Motor neuron (in vitro differentiated cells): ENCODE data around the gene RXRA. TPM values are rescaled to one million over a fixed set of nuclear protein-coding genes. Genes with fewer than 3 reads are reported as not detected.

ENCODE experiments used
- ATAC-seq, 8 experiments: fragments of 200-7000 bp; cut with Tn5 transposase; replicated peaks in 6 of 8; 2 replicates each; pipeline ENCODE4 v1.8.0; 2021; ENCODE audit warnings: mild to moderate bottlenecking in 8 of 8, moderate library complexity in 8 of 8
- H3K27ac ChIP-seq, 2 donors: fragments of 250-450 bp; sonication (Bioruptor Pico); 2 replicates each; pipeline ENCODE4 v1.9.0; 2021; ENCODE audit warnings: antibody characterized with exemption in 2 of 2, mild to moderate bottlenecking in 2 of 2, moderate library complexity in 1 of 2
- H3K4me1 ChIP-seq, 2 donors: fragments of 250-450 bp; sonication (Bioruptor Pico); replicated peaks in 1 of 2; 2 replicates each; pipeline ENCODE4 v1.6.1; 2021; ENCODE audit warnings: antibody characterized with exemption in 2 of 2, mild to moderate bottlenecking in 2 of 2, moderate library complexity in 1 of 2
- H3K4me3 ChIP-seq, 5 donors: fragments of 250-450 bp; sonication (Bioruptor Pico); 2 replicates each; pipeline ENCODE4 v1.9.0; 2021; ENCODE audit warnings: antibody characterized with exemption in 5 of 5, mild to moderate bottlenecking in 5 of 5, moderate library complexity in 4 of 5
- WGBS, 10 experiments: fragments of 450-650 bp; shearing (Covaris generic); methylation state at CpG; one replicate each; pipeline ENCODE4 v1.0.0; 2022; 5-methylcytosine and 5-hydroxymethylcytosine counted together
- in situ Hi-C, 9 experiments: fragments of 400-800 bp; cut with MboI; loops; one replicate each; pipeline ENCODE4 v1.15.0; 2021; ENCODE audit warnings: low sequenced_read_pairs in 9 of 9, low pct_unique_long_range_greater_than_20kb in 2 of 9; ENCODE audit not compliant: unreplicated experiment in 9 of 9
- total RNA-seq, 8 experiments: library from RNA; unstranded; fragments of 300-600 nt; gene quantifications; 2 replicates each; pipeline versions ENCODE4 v1.2.3 to v1.2.4, GENCODE V29; 2022

RXRA gene
- total RNA-seq, 8 experiments from 2014 or later = 10.2 to 20.7 (median 13.3) TPM

DNA sequence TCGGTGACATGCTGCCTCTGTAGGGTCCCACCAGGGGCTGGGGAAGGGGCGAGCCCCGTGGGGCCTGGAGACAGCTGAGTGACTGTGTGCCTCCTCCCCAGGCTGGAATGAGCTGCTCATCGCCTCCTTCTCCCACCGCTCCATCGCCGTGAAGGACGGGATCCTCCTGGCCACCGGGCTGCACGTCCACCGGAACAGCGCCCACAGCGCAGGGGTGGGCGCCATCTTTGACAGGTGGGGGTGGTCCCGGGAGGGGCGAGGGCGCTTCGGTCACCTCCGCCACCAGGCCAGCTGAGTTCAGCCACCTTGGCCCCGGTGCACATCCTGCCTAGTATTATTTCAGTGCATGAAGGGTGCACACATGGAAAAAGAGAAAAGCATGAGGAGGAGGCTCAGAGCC is 102.8 kb downstream of the RXRA start:
- no peak overlapping the region for H3K4me3 ChIP-seq
- in situ Hi-C loops = loop anchor here in 1 of 9 experiments (25.0 kb wide), 1 partner anchor 267 kb away; the partner anchor contains the start of gene RNU6ATAC
- ATAC-seq = no peak
- H3K4me1 ChIP-seq = peaks cover 0 to 2% of the 10 kb centered on the region in 2 donors
- WGBS, 10 experiments = 100% methylated on average over 1 of the region's 20 CpGs; no CpG with 5 or more reads in 9 of the 10 experiments
- H3K27ac ChIP-seq = no peak overlapping the region

DNA sequence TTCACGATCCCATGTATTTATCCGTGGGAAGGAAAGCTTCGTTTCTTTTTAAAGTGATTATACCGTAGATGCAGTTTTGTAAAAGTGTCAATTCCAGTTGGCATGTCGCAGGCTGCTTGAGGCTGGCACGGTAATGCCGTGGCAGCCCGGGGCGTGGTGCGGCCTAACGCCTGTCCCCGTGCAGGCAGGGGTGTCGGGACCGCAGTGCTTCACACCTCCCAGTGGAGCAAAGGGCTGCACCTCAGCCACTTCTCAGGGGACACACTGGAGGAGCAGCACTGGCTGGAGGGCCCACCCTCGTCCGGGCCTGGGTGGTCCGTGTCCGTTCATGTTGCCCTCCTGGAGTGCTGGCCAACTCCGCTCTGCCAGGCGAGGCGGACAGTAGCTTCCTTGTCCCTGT is 103.2 kb downstream of the RXRA start:
- 77 to 100% (median 100%) methylated on average over 2 to 9 of the region's 21 CpGs; no CpG with 5 or more reads in 4 of the 10 experiments for WGBS, 10 experiments
- H3K4me3 ChIP-seq = no peak overlapping the region
- in situ Hi-C loops = loop anchor here in 1 of 9 experiments (25.0 kb wide), 1 partner anchor 267 kb away; the partner anchor contains the start of gene RNU6ATAC
- H3K4me1 ChIP-seq = peaks cover under 1 to 6% of the 10 kb centered on the region in 2 donors
- no peak for ATAC-seq
- no peak overlapping the region for H3K27ac ChIP-seq

DNA sequence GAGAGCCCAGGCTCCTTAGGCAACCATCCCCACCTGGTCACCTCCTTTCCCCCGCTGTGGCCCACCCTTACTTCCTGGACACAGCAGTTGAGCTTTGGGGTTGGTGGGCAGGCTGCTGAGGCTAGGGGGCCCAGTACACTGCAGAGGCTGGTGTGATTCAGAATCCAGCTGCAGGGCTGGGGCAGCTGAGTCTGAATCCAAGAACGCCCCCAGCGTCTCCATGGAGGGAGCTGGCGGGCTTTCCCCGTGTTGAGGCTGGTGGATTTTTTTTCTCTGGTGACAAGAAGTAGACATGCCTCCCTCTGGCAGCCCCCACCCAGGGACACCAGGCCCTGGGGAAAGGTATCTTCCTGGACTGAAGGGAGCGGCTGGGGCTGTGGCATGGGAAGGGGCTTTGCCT is 104.8 kb downstream of the RXRA start:
- ATAC-seq = no peak
- Histone ChIP-seq H3K4me3 (no peak overlapping the region), H3K27ac (no peak overlapping the region), H3K4me1 (peaks cover 11 to 15% of the 10 kb centered on the region in 2 donors)
- 100% methylated on average over 2 of the region's 6 CpGs; no CpG with 5 or more reads in 9 of the 10 experiments for WGBS, 10 experiments
- in situ Hi-C loops = loop anchor here in 1 of 9 experiments (25.0 kb wide), 1 partner anchor 269 kb away; the partner anchor contains the start of gene RNU6ATAC

DNA sequence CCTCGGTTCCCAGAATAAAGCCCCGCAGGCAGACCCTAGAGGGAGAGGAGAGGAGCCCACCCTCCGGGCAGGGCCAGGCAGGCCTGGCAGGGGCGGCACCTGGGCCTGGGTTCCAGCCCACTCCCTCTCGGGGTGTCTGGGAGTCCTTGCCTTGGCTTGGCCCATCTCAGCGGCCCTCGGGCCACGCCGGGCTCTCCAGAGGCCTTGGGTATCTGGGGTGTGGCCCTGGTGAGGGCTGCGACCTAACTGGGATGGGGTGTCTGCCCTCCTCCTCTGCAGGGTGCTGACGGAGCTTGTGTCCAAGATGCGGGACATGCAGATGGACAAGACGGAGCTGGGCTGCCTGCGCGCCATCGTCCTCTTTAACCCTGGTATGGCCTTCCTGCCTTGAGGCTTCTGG is 105.4 kb downstream of the RXRA start:
- in situ Hi-C loops = loop anchor here in 1 of 9 experiments (25.0 kb wide), 1 partner anchor 269 kb away; the partner anchor contains the start of gene RNU6ATAC
- H3K27ac ChIP-seq = no peak overlapping the region
- no peak for ATAC-seq
- H3K4me3 ChIP-seq = no peak overlapping the region
- 62 to 100% (median 85%) methylated on average over 1 to 8 of the region's 16 CpGs; no CpG with 5 or more reads in 4 of the 10 experiments for WGBS, 10 experiments
- peaks cover 11 to 19% of the 10 kb centered on the region in 2 donors for H3K4me1 ChIP-seq

DNA sequence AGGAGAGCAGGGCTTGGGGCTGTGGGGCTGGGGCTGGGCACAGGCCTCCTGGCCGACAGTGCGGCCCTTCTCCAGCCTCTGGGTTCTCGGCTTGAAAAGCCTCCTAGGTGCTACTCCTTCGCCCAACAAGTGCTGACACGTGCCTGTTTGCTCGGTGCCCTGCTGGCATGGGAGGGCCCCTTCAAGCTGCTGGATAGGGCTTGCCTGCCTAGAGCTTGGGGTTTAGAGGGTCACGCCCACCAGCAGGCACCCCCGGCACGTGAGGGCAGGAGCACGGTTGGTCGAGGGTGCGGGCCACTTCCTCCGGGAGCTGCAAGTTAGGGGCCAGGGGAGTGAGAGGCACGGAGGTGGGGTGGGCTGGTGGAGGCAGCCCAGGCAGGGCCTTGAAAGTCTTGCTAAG is 106.2 kb downstream of the RXRA start:
- WGBS, 10 experiments = 87 to 100% methylated on average over 2 to 3 of the region's 14 CpGs; no CpG with 5 or more reads in 8 of the 10 experiments
- H3K27ac ChIP-seq = no peak overlapping the region
- peaks cover 20 to 27% of the 10 kb centered on the region in 2 donors for H3K4me1 ChIP-seq
- in situ Hi-C loops = loop anchor here in 1 of 9 experiments (25.0 kb wide), 1 partner anchor 270 kb away; the partner anchor contains the start of gene RNU6ATAC
- no peak overlapping the region for H3K4me3 ChIP-seq
- ATAC-seq = no peak

DNA sequence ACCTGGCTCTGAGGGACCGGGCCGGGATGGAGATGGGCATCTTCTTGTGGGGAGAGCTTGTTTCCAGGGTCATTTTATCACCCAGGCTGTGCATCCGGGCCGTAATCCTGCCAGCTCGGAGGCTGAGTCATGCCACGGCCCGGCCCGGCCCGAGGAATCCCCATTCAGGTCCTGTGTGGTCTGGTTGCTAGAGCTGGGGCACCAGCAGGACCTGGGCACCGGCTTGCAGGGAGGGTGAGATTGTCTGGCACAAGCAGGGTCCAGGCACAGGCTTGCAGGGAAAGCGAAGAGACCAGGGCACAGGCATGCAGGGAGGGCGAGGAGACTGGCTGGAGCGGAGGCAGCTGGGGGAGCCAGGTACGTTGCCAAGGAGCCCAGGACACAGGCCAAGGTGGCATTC is 106.8 kb downstream of the RXRA start:
- WGBS, 10 experiments = 100% methylated on average over 1 of the region's 14 CpGs; no CpG with 5 or more reads in 9 of the 10 experiments
- Histone ChIP-seq H3K4me1 (peaks cover 26 to 34% of the 10 kb centered on the region in 2 donors), H3K4me3 (no peak overlapping the region), H3K27ac (no peak overlapping the region)
- ATAC-seq = no peak
- in situ Hi-C loops = loop anchor here in 1 of 9 experiments (25.0 kb wide), 1 partner anchor 271 kb away; the partner anchor contains the start of gene RNU6ATAC

DNA sequence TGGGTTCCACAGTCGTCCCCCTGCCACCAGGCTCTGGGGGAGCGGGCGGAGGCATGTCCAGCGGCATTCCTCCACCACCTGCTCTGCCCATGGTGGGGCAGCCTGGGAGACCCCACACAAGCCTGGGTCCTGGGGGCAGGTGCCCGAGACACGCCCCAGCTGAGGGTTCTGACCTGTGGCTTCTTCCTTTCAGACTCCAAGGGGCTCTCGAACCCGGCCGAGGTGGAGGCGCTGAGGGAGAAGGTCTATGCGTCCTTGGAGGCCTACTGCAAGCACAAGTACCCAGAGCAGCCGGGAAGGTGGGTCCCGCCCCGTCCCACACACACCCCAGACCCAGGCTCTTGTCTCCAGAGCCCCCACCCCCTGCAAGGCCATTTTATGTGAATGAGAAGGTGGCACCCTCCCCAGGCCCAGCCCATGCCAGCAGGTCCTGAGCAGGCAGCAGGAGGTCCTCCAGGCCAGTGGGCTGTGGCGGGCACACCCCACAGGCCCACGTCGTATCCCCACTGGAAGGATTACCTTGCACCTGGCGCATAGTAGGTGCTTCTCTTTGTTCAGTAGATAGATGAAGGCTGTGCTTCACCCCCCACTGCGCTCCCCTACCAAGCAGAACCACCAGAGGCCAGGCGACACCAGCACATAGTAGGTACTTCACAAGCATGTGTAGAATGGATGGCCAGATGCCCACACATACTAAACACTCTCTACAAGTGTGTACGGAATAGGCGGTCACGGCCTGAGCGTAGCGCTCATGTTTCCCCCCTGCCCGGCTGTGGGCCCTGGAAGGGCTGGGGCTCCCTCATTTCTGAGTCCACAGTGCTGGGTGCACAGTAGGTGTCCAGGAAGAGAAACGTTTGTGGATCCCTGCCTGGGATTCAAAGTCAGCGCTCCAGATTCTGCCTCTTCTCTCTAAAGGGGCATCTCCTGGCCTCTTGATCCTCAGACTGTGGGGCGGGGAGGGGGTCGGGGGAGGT is 107.9 kb downstream of the RXRA start:
- ATAC-seq = peak in 6 of 8 experiments; percentile 0 to 14 (median 1)
- no peak overlapping the region for H3K4me3 ChIP-seq
- peaks cover 27 to 37% of the 10 kb centered on the region in 2 donors for H3K4me1 ChIP-seq
- 40 to 100% (median 81%) methylated on average over 1 to 5 of the region's 30 CpGs; no CpG with 5 or more reads in 4 of the 10 experiments for WGBS, 10 experiments
- in situ Hi-C loops = loop anchor here in 1 of 9 experiments (25.0 kb wide), 1 partner anchor 272 kb away; the partner anchor contains the start of gene RNU6ATAC
- H3K27ac ChIP-seq = peak overlapping the region; percentile 16 to 72

DNA sequence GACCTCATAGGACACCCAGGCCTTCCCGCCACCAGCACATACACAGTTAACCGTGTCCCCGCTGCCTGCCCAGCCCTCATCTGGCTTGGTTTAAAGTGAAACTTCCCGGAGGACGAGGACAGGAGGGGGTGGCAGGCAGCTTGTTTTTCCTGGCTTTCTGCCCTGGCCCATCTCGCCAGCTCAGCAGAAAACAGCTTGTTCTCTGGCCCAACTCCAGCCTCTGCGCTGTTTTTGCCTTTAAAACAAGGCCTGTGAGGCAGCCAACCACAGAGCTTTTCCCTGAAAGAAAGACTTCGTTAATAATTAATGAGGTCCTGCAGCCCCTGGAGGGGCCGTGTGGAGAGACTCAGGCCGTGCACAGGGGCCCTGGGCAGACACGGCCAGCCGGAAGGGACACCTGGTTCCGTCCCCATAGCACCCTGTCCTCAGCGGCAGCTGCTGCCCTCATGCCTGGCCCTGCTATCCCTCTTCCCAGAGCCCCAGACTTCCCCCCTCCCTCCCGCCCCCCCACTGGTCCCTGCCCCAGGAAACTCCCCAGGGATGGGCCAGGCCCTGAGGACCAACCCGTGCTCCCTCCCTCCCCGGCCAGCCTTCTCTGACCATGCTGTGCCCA is 108.7 kb downstream of the RXRA start:
- in situ Hi-C loops = loop anchor here in 1 of 9 experiments (25.0 kb wide), 1 partner anchor 273 kb away; the partner anchor contains the start of gene RNU6ATAC
- Histone ChIP-seq H3K4me3 (no peak overlapping the region), H3K4me1 (peaks cover 30 to 37% of the 10 kb centered on the region in 2 donors), H3K27ac (peak overlapping the region in 1 of 2 donors; percentile 72)
- WGBS, 10 experiments = 0 to 22% (median 4%) methylated on average over 1 to 10 of the region's 17 CpGs; no CpG with 5 or more reads in 4 of the 10 experiments
- ATAC-seq = peak; percentile 70 to 90 (median 78)

DNA sequence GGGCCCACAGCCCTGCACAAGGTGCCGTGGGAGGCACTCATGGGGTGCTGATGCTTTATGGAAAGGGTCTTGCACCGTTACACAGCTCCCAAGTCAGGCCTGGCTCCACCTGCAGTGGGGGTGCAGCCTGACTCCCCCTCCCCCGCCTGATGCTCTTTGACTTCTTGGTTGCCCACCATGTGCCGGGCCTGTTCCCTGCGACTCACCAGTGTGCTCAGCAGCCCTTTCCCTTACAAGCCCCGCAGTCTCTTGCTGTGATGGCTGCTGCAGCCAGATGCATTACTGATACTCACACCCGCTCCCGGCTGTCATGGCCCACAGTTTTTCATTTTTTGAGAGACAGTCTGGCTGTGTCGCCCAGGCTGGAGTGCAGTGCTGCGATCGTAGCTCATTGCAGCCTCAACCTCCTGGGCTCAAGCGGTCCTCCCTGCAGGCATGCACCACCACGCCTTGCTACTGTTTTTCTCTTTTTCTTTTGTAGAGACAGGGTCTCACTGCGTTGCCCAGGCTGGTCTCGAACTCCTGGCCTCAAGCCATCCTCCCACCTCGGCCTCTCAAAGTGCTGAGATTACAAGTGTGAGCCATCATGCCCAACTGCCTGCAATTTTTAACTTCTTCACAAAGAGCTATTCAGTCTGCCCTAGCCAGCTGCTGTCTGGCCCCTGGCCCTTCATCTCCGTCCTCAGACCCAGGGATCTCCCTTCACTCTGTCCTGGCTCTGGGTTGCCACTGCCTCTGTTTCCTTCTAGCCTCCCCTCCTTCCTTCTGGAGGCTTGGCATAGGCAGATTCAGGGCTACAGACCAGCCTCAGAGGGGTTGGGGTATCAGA is 109.5 kb downstream of the RXRA start:
- ATAC-seq = no peak
- no peak overlapping the region for H3K4me3 ChIP-seq
- 43 to 100% (median 80%) methylated on average over 1 to 9 of the region's 17 CpGs; no CpG with 5 or more reads in 3 of the 10 experiments for WGBS, 10 experiments
- H3K27ac ChIP-seq = peak overlapping the region in 1 of 2 donors; percentile 26
- peaks cover 34 to 37% of the 10 kb centered on the region in 2 donors for H3K4me1 ChIP-seq
- in situ Hi-C loops = loop anchor here in 1 of 9 experiments (25.0 kb wide), 1 partner anchor 273 kb away; the partner anchor contains the start of gene RNU6ATAC

DNA sequence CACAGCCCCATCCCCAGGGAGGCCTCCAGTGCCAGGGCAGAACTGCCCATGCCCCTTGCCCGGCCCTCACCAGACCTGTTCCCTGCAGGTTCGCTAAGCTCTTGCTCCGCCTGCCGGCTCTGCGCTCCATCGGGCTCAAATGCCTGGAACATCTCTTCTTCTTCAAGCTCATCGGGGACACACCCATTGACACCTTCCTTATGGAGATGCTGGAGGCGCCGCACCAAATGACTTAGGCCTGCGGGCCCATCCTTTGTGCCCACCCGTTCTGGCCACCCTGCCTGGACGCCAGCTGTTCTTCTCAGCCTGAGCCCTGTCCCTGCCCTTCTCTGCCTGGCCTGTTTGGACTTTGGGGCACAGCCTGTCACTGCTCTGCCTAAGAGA is 110.1 kb downstream of the RXRA start:
- 40 to 100% (median 89%) methylated on average over 1 to 8 of the region's 12 CpGs; no CpG with 5 or more reads in 5 of the 10 experiments for WGBS, 10 experiments
- in situ Hi-C loops = loop anchor here in 1 of 9 experiments (25.0 kb wide), 1 partner anchor 274 kb away; the partner anchor contains the start of gene RNU6ATAC
- ATAC-seq = no peak
- H3K4me1 ChIP-seq = peaks cover 34 to 37% of the 10 kb centered on the region in 2 donors
- no peak overlapping the region for H3K27ac ChIP-seq
- H3K4me3 ChIP-seq = no peak overlapping the region

DNA sequence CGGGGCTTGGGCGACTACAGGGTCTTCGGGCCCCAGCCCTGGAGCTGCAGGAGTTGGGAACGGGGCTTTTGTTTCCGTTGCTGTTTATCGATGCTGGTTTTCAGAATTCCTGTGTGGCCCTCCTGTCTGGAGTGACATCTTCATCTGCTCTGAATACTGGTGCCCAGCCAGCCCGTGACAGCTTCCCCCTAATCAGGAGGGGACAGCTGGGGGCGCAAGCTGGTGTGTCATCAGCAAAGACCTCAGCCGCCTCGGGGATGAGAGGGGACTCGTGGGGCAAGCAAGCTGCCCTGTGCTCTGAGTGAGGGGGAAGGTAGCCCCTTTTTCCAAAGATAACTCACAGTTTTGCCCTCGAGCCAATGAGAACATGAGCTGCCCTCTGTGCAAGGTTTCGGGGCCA is 110.7 kb downstream of the RXRA start:
- 55 to 66% (median 60%) methylated on average over 1 to 5 of the region's 13 CpGs; no CpG with 5 or more reads in 6 of the 10 experiments for WGBS, 10 experiments

More for the DNA sequence above, 110.7 kb downstream of the RXRA start:
- in situ Hi-C loops = loop anchor here in 1 of 9 experiments (25.0 kb wide), 1 partner anchor 275 kb away; the partner anchor contains the start of gene RNU6ATAC
- peaks cover 38% of the 10 kb centered on the region in 2 donors for H3K4me1 ChIP-seq
- no peak overlapping the region for H3K4me3 ChIP-seq
- peak overlapping the region in 1 of 2 donors; percentile 57 for H3K27ac ChIP-seq
- ATAC-seq = no peak
